HG02870 (cell line): Measurements from ENCODE around the gene YIPF5.

Experiments used
- ATAC-seq: cut with Tn5 transposase; IDR thresholded peaks from one replicate; pipeline ENCODE4 v1.9.1; 2021; ENCODE audit warnings: mild to moderate bottlenecking, moderate library complexity; ENCODE audit not compliant: unreplicated experiment

Gene YIPF5

DNA sequence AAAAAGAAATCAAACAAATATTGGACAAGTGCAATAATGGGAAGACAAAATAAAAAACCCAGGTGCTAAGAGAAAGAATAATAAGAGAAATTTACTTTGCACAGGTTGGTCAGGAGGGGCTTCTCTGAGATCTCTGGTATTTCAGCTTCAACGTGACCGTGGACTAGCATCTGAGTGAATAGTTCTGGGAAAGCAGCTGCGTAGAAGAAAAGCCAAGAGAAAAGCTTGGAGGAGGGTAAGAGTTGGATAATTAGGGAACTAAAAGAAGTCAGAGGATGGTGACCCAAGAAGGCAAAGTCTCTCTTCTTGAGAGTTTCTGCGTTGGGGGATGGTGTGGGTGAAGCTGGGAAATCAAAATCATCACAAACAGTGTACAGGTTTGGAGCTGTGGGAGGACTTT is 41.6 kb downstream of the YIPF5 start:
- no peak for ATAC-seq

GRCh38 chr5:144126707-144127106 is 43.8 kb downstream of the YIPF5 start:
- ATAC-seq: no peak

DNA sequence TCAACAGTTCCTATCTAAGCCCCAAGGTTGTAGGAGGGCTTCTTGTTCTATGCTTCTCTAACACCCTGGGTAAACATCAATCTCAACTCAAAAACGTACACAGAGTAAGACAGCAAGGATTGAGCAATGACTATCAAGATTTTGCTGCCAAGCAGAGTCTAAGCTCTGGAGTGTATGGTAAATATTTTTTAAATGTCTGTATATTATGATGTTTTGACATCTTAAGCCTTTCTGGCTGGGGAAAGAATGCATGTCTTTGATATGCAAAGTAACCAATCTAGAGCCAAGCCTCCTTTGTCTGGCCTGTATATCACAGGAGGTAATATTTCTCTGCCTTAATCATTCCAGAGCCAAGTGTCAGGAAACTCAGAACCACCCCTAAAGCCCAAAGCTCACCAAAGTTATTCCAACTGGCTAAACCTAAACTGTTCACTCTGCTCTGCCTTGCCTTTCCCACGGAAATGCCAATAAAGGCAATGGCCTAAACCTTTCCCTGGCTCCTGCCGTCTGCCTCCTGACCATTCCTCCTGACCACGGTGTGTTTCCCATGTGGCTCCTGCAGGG is 45.2 kb downstream of the YIPF5 start:
- ATAC-seq: no peak

GRCh38 chr5:144122641-144123040 is 47.8 kb downstream of the YIPF5 start:
- no peak for ATAC-seq

DNA sequence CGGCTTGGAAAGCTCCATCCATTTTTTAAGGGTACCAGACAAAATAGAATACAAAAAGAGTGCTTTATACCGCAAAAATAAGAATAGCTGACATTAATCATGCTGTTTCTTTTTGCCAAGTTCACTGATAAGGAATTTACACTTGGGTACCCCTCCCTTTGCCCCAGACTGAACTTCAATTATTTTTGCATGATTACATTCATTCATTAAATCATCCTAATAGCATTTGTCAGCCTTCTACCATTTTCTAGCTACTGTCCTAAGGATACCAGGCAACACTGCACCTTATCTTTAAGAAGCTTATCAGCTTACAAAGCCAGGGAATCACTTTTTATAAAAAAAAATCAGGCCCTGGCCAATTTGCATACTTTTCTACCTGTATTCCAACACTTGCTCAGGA is 48.4 kb downstream of the YIPF5 start:
- ATAC-seq: no peak

GRCh38 chr5:144121577-144121976 is 48.9 kb downstream of the YIPF5 start:
- ATAC-seq: no peak

- ATAC-seq: no peak
Measured at GRCh38 chr5:144120661-144121180, 49.7 kb downstream of the YIPF5 start.

- ATAC-seq: no peak
Measured at GRCh38 chr5:144117412-144117811, 53.0 kb downstream of the YIPF5 start.

DNA sequence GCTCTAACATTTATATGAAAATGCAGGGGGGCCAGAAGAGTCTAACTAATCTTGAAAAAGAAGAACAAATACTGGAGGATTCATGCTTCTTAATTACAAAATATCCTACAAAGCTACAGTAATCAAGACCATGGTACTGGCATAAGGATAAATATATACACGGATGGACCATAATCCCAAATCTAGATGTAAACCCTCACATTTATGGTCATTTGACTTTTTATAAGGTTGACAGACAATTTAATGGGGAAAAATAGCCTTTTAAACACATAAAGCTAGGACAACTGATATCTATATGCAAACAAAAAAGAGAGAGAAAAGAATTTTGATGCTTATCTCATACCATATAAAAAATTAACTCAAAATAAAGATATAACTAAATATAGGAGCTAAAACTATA is 55.9 kb downstream of the YIPF5 start:
- ATAC-seq: no peak
